GM19438 (cell line): ENCODE measurements around the gene PINK1.
A peak's percentile ranks its signal among the peaks of the same experiment; 100 is the strongest.
"Not testable (repeated sequence)": the region's sequence is repeated elsewhere in the genome, so short reads cannot be mapped to it uniquely, and the experiment has no call there.

ENCODE experiments used
- ATAC-seq: cut with Tn5 transposase; IDR thresholded peaks from one replicate; pipeline ENCODE4 v1.9.1; 2021; ENCODE audit warnings: low read depth; ENCODE audit not compliant: unreplicated experiment

The PINK1 gene

DNA sequence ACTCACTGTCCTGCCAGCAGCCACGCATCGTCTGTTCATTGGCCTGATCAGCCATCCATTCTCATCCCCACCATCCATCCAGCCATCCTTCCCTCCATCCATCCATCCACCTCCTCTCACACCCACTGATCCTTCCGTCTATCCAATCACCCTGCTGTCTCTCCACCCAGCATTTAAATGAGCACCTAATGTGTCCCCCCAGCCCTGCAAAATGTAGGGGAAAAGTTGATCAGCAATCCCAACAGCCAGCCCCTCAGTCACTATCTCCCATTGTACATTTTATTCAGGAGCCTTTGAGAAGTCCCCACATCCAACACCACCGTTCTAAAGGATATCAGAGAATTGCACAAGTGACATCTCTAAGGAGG is 39.0 kb downstream of the PINK1 start:
- ATAC-seq: no peak

GRCh38 chr1:20673626-20674025 is 40.4 kb downstream of the PINK1 start:
- not testable (repeated sequence) for ATAC-seq

- peak; percentile 74 for ATAC-seq
These were observed 45.3 kb downstream of the PINK1 start for GRCh38 chr1:20678599-20678998.

DNA sequence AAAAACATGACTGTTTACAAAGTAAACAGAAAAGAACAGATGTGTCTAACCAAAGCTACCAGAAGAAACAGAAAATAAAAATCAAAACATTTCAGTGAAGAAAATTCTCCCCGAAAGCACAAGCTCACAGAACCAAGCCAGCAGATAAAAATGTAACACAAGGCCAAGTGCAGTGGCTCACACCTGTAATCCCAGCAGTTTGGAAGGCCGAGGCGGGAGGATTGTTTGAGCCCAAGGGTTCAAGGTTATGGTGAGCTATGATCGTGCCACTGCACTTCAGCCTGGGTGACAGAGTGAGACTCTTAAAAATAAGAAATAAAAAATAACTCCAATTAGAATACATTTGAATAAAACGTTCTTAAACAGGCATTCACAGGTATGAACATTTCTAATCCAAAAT is 47.0 kb downstream of the PINK1 start:
- no peak for ATAC-seq

DNA sequence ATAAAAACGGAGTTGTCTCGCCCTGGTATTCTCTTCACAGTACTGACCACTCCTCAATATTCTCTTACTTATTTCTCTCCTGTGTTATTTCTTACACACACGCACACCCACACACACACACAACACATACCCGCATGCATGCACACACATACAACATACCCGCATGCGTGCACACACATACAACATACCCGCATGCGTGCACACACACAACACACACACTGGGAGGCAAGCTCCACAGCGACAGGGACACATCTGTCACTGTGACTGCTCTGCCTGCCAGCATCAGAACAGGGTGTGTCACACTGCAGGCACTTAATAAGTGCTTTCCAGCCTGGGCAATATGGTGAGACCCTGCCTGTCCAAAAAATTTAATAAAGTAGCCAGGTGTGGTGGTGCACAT is 48.7 kb downstream of the PINK1 start:
- ATAC-seq: no peak

DNA sequence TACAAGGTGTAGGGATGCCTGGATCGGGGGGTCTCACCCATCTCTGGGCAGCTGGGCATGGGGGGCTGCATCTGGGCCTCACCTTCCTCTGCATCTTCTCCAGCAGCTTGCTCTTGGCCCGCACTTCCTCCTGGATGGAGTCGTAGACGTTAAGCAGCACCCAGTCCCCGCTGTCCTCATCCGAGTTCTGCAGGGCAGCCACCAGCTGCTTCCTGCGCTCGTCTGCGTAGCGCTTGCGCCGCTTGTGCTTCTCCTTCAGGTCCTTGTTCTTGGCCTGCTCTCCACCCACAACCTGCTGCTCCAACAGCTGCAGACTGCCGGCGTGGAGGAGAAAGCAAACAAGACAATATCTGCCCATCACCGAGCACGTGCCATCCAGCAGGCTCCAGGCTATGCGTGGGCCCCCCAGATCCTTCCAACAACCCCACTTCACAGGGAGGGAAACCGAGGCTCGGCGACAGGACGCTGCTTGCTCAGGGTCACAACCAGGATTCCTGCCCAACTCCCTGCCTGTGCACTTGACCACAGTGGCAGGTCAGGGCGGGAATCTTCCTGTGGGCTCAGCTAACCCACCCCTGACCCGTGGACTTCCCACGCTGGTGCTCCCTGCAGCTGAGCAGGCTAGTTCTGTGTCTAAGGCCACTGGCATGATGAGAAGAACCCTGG is 49.4 kb downstream of the PINK1 start:
- no peak for ATAC-seq

GRCh38 chr1:20683614-20684013 is 50.4 kb downstream of the PINK1 start:
- no peak for ATAC-seq

DNA sequence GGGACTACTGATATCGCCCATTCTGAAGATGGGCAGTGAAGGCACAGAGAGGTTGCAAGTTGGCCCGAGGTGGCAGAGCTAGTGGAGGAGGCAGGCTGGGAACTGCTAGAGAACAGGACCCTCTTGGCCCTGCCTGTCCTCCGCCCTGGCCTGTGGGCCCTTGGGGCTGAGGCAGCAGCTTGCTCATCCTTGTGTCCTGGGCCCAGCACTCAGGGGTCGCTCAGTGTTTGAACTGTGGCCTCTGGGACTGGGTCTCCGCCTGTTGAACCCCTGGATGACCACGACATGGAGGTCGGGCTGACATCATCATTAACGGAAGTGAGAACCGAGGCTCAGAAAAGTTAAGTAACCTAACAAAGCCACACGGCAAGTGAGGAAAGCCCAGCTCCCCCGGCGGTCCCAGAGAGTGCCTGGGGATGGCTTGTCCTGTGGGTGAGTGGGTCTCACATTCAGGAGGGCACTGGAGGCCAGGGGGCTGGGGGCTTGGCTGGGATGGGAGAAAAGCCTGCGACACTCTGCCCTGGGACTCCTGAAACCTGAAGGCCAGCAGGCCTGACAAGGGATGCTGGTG is 50.9 kb downstream of the PINK1 start:
- ATAC-seq: no peak

GRCh38 chr1:20684651-20685050 is 51.4 kb downstream of the PINK1 start:
- ATAC-seq: no peak

DNA sequence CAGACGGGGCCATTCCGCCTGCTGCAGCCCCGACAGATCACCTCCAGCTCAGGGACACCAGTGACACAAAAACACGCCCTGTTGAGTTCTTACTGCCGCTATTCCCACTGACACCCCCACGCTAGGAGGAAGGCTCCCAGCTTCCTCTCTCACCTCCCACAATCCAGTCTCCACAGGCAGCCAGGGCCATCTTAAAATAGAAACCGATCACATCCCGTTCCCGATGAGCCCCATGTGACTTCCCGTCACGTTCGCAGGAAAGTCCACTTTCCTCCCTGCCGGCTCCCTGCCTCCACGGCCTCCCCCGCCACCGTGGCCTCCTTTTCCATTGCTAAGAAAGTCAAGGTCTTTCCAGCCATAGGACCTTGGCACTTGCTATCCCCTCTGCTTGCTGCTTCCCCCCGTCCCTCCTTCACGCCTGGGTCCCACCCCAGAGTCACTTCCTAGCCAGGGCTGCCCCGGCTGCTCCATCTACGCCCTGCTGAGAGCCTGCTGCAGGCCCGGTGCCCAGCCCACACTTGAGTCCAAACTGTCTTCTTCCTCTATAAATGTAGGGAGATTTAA is 51.9 kb downstream of the PINK1 start:
- ATAC-seq: no peak

DNA sequence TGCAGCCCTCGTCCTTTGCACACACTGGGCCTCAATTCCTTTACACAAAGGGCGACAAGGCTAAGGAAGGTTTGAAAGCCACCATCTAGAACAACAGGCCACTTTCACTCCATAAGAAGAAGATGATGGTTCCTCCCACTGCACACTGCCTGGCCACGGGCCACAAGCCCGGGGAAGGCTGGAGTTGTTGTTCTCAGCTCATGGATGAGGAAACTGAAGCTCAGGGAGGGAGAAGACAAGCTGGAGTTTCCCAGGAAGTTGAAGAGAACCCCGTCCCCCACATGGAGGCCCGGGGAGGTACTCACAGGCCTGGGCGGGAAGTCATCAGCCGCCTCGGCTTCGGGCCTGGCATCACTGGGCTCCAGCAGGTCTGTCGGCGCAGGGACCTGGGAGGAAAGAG is 52.5 kb downstream of the PINK1 start:
- ATAC-seq: no peak

GRCh38 chr1:20686883-20687725 is 53.8 kb downstream of the PINK1 start:
- no peak for ATAC-seq

DNA sequence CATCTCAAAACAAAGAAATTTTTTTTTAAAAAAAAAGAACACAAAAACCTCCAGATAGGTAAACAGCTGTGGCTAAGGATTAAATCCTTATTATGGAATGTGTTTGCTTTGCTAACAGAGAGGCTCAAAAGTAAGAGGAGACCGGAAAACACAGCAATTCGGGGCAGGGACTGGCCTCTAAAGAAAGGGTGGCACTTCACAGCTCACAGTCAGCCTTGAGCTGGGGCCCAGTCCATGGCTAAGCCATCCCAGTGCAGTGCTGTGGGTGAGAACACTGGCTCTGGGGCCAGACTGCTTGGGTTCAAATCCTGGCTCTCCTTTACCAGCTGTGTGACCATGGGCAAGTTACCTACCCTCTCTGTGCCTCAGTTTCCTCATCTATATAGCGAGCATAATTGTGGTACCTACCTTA is 56.4 kb downstream of the PINK1 start:
- ATAC-seq: no peak

DNA sequence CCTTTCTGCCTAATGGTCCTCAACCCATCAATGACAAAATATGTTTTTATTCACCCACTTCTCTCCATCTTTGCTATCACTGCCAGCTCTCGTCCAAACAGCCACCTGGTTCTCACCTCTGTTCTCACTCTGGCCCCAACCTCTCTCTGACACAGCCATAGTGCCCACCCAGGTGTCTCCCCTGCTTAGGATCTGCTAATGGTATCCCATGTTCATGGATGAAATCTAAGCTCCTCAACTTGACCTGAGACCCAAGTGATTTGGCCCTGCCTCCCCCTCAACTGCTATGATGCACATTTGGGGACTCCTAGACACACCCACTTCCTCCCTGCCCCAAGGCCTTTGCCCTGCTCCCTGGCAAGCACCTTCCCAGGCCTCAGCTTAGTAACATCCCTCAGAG is 58.6 kb downstream of the PINK1 start:
- no peak for ATAC-seq

DNA sequence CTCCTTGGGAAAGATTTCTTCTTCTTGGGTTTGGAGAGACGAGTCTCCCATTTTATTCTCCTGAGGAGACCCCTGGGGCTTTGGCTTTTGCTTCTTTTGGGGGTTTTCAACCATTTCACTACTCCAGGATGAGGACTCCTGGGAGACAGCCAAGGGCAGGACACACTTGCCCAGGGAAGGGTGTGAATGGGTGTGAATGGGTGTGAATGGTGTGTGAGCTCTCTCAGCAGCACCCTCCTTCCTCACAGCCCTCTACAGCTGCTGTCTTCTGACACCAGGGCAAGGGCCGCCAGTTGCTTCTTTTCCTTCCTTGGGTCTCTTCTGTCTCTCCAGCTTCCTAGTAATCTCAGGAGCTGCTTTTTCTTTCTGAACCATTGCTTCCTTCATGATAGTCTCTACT is 60.4 kb downstream of the PINK1 start:
- no peak for ATAC-seq

GRCh38 chr1:20695515-20695914 is 62.3 kb downstream of the PINK1 start:
- no peak for ATAC-seq

DNA sequence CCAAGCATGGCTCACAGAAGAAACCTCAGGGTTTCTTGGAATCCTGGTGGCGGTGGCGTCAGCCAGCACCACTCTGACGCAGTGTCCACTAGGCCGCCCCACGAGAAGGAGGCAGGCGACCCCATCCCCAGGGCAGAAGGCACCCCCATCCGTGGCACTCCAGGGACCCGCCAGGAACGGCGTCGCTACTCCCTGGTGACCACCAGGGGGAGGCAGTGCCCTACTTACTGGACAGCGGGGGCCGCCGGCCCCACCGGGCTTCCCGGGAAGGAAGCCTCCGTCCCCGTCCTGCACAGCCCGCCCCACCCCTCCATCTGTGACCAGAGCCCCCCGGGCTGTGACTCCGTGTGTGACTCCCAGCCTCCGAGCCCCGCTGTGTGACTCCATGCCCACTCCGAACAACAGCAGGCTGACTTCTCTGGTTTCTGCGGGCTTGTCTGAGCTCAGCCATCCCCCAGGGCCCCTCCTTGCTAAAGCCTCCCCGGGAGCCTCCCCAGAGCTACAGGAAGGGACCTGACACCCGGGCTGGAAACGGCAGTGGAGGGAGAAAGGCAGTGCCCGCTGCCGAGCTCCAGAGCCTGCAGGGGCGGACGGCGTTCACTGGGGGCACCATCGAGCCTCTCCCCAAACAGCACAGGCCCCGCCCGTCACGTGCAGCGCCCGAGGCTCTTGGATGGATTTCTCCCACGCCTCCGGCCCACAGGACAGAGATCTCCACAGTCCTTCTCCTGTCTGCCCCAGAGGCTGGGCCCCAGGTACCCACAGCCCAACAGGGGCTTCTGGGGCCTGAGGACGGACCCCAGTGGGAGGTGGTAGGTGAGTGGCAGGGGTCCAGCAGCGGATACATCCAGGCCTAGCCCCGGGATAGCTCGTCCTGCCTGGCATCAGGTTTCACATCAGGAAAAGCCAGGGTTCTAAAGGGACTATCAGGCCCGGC is 63.4 kb downstream of the PINK1 start:
- no peak for ATAC-seq

- ATAC-seq: no peak
These were observed 64.3 kb downstream of the PINK1 start for GRCh38 chr1:20697563-20697962.

GRCh38 chr1:20698195-20698910 is 65.1 kb downstream of the PINK1 start:
- no peak for ATAC-seq

DNA sequence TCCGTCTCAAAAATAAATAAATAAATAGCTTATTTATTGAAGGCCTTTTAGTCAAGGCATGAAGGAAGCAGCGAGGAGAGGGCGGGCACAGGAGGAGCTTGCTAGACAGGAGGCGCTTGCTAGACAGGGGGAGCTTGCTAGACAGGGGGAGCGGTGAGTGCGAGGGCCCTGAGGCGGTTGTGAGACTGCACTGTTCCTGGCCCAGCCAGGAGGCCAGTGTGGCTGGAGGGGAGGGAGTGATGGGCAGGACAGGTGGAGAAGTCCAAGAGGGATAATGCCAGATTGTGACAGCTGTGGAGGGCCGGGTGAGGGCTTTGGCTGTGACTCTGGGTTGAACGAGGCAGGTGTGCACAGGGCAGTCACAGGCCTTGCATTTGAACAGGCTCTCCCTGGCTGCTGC is 66.3 kb downstream of the PINK1 start:
- no peak for ATAC-seq
